Head of caudate nucleus (tissue), 42 donors: ENCODE data around the gene SERBP1.
"Not testable (repeated sequence)": the region's sequence is repeated elsewhere in the genome, so short reads cannot be mapped to it uniquely, and the experiment has no call there.

Experiments
- DNase-seq, 42 donors: peaks; one replicate each; pipeline versions ENCODE4 v3.0.0 to v3.0.0-alpha.2; 2020 to 2021; ENCODE audit warnings: mixed read lengths in 7 of 42
- intact Hi-C: fragments of 100-400 bp; cut with DNase I; formaldehyde crosslinking; loops from one replicate; pipeline ENCODE4 v1.15.0; 2022

The SERBP1 gene

DNA sequence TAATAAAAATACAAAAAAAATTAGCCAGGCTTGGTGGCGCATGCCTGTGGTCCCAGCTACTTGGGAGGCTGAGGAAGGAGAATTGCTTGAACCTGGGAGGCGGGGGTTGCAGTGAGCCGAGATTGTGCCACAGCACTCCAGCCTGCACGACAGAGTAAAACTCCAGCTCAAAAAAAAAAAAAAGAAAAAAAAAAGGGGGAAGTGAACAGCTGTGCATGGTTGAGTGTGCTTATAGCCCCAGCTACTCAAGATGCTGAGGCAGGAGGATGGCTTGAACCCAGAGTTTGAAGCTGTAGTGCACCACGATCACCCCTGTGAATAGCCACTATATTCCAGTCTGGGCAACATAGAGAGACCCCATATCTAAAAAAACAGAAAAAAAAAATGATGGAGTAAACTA is 15.8 kb upstream of the SERBP1 start:
- DNase-seq, intact Hi-C loops: not testable (repeated sequence)

GRCh38 chr1:67441739-67442281 is 11.6 kb upstream of the SERBP1 start:
- DNase-seq = no peak
- intact Hi-C loops = no loop called here

GRCh38 chr1:67441183-67441582 is 11.0 kb upstream of the SERBP1 start:
- DNase-seq = peak in 22 of 42 donors; percentile 11 to 66 (median 28)
- intact Hi-C loops = no loop called here

DNA sequence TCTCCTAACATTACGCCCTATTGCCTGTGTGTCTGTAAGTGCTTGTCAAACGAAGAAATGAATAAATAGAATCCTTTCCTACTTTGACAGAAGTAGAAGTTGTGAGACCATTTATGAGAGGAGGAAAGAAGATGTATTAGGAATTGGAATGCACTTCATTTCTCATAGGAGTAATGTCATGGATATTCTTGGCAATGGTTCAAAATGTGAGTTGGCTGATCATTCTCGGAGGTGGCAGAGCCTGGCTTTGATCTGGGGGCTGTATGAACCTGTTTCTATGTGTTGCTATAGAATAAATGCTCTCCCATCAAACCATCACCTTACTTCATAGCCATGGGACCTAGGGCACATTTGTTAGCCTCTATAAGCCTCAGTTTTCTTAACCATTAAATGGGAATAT is 10.1 kb upstream of the SERBP1 start:
- intact Hi-C loops = no loop called here
- DNase-seq = no peak

DNA sequence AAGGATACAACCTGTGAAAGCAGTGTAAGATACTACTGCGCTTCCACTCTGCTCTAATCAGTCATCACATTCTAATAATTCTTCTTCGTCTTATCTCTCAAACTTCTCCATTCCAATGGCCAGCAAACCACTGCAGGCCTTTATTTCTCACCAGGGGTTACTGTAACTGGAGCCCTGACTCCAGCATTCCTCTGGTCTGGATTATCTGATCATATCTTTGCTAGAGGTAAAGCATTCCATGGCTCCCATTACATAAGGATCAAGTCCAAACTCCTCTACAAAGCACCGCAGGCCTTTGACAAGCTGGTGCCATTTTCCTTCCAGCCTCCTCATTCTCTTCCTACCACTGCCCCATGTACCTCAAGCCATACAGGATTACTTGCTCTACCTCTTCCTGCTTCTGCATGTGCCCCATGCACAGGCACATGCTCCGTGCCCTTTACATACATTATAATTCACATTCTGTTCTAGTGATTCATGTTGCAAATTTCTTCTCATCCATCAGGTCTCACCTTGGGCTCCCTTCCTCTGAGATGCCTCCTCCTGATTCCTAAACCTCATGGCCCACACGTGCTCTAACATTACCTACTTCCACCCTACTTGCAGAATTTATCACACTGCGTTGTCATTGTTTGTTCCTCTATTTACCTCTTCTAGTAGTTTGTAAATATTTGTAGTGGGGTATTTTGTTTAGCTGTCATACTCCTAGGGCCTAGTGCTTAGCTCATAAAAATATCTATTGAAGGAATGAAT is 9.3 kb upstream of the SERBP1 start:
- intact Hi-C loops = no loop called here
- DNase-seq = no peak

DNA sequence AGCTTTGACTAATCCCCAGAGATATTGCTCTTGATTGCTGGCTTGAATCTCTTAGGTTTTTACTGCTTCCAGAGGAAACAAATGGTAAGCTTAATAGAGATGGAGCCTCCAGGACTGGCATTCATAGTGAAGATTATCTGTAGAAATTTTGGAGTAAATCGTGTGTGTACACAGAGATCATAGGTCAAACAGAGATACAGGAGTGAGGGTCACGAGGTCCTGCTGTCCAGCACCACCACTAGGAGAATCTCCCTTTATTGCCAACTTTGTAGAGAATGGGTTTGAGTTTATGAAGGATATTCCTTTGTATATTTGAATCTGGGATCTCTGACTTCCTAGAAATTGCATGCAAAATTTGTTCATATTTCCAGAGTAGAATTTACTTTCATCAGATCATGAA is 7.8 kb upstream of the SERBP1 start:
- DNase-seq = no peak
- intact Hi-C loops = no loop called here

DNA sequence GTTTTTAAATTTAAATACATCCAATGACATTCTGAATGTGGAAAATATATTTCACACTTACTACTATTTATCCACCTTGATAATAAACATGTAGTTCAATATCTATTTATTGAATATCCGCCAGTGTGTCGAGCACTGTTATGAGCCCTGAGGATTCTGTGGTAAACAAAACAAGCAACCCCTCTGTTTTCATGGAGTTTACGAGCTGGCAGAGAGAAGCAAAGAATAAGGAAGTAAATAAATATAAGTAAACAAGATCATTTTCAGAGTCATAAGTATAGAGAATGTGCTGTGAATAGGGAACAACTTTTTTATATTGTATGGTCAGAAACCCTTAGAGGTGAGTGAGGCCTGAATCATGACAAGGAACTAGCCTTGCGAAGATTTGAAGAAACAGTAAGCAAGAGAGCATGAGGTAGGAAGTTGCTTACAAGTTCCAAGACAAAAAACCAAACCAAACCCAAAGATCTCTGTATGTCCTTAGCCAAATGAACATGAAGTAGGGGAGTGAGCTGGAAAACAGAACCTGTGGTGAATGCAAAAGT is 6.4 kb upstream of the SERBP1 start:
- intact Hi-C loops = no loop called here
- no peak for DNase-seq

GRCh38 chr1:67434491-67434890 is 4.3 kb upstream of the SERBP1 start:
- intact Hi-C loops = no loop called here

GRCh38 chr1:67433837-67434236 is 3.6 kb upstream of the SERBP1 start:
- no peak for DNase-seq
- intact Hi-C loops = no loop called here

More at GRCh38 chr1:67434491-67434890, 4.3 kb upstream of the SERBP1 start:
- no peak for DNase-seq

- intact Hi-C loops = no loop called here
- DNase-seq = no peak
Observed at GRCh38 chr1:67432745-67433144, 2.5 kb upstream of the SERBP1 start.

DNA sequence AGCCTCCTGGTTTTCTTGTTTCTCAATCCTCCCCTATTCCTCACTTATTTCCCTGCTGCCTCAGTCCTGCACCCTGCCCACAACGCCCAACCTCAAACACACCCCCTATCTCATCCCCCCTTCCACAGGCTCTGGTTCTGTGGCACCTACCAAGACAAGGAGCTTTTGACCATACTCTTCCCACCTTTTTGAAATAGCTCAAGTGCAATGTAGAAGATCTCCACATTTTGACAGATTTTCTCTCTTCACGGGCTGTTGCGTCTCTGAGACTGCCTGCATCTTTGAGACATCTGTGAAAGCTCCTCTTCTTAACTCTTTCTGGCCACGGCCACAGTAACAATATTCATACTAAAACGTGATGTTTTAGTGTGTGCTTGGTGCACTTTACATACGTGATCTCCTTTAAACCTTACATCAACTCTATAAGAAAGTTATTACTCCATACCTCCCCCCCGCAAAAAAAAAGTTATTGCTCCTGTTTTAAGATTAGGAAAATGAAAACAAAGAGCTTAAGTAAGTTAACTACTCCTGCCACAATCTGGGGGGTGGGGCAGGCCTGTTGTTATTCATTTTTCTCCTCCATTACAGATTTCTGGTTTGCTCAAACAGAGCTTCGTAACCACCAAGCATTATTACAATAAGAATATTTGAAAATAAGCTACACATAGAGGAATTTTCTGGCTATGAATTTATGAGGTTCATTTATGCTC is 1.8 kb upstream of the SERBP1 start:
- no peak for DNase-seq
- intact Hi-C loops = no loop called here

- no peak for DNase-seq
- intact Hi-C loops = no loop called here
Observed at GRCh38 chr1:67431156-67431765, 1.1 kb upstream of the SERBP1 start.

- DNase-seq = peak in 41 of 42 donors; percentile 13 to 73 (median 51)
- intact Hi-C loops = loop anchor here (10.0 kb wide), 1 partner anchor 375 kb away; the partner anchor contains the start of gene SLC35D1
Observed at GRCh38 chr1:67429528-67430357, 459 bp downstream of the SERBP1 start.

DNA sequence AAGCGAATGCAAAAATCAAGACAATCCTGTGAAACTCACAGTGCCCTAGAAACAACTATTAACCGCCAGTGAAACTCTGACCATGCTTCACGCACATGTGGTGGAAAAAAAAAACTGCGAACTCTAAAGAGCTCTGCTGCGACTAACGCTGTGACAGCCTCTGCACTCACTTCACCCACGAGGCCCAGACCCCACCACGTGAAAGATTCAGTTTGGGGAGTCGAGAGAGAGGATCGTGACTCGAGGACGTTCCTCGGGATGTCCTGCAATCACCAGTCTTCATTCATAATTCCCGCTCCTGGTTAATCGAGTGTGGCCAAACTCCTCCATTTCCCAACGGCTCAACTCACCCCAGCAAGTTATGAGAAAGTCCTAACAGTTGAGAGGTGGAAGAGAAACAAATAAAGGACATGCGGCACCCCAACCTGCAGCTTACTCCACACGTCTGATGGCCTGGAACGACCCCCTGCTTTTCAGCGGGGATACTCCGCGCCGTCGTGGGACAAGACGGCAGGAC is 1.1 kb downstream of the SERBP1 start:
- intact Hi-C loops = loop anchor here (10.0 kb wide), 1 partner anchor 374 kb away; the partner anchor contains the start of gene SLC35D1
- peak in 27 of 42 donors; percentile 7 to 53 (median 20) for DNase-seq

DNA sequence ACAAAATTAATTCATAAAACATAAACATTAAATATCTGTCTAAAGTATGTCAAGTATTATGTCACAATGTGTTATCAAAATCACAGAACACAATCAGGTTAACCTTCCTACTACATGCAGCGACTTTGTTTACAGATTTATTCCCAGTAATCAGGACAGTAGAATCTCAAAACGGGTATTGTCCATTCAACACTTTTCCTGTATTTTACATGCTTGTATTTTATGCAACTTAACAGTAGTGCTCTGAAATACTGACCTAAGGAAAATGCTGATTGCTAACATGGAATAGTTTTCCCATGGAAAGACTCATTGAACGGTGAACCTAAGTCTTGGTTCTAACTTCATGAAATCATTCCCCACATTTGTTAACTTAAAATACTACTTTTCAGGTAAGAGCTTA is 2.3 kb downstream of the SERBP1 start:
- no peak for DNase-seq
- intact Hi-C loops = loop anchor here (10.0 kb wide), 1 partner anchor 373 kb away; the partner anchor contains the start of gene SLC35D1

DNA sequence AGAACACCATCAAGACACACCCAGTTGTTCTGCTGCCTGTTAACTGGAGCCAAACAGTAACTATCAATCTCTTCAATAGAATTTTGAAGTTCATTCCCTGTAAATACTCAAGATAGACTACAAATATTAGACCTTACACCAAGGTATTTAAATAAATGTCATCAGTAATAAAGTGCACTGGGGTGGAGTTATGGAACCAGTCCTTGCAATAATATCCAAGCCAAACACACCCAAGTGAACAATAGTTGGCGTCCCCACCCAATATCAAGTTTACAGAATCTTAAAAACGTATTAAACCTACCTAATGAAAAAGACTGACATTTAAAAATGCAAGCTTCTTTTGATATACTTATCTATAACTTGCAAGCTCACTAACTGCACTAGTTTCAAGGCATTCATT is 2.7 kb downstream of the SERBP1 start:
- intact Hi-C loops = loop anchor here (10.0 kb wide), 1 partner anchor 373 kb away; the partner anchor contains the start of gene SLC35D1
- no peak for DNase-seq

DNA sequence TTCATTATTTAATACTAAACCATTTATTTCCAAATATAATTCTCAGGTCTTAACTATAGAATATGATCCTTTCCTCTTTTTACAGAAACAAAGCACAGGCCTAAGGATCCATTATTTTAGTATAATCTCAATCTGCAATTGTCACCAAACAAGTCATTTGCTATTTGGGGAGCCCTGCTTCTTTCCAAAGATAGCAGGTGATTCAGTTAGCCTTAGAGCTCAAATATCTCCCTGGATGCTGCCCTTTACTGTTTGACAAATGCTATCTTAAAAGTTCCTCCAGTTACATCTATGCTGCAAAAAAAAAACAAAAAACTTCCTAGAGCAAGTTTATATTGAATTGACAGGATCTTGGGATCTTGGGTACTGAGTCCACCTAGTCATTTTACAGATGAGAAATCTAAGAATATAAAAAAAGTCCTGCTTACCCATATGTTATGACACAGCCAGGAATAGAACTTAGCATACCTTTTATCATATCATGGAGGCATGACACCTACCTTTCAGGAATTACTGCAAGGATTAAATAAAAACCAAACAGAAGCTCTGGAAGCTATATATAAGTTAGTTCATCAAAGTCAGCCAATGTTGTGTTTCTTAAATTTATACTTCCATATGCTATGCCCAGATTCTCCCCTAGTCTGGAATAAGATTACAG is 9.2 kb downstream of the SERBP1 start:
- no peak for DNase-seq
- intact Hi-C loops = loop anchor here (10.0 kb wide), 1 partner anchor 366 kb away; the partner anchor contains the start of gene SLC35D1
